HG03520 (cell line): ENCODE measurements around the gene MYOC.

Experiments
- ATAC-seq: cut with Tn5 transposase; IDR thresholded peaks from one replicate; pipeline ENCODE4 v1.9.1; 2021; ENCODE audit warnings: mild to moderate bottlenecking, moderate library complexity; ENCODE audit not compliant: unreplicated experiment

The MYOC gene

GRCh38 chr1:171654201-171654941, 1.9 kb upstream of the MYOC start:
- ATAC-seq, result no peak

- ATAC-seq, result no peak
Observed at GRCh38 chr1:171653796-171654195, 1.3 kb upstream of the MYOC start.

GRCh38 chr1:171646249-171646560, 6.3 kb downstream of the MYOC start:
- ATAC-seq, result no peak

- no peak for ATAC-seq
Observed at GRCh38 chr1:171645553-171646248, 6.8 kb downstream of the MYOC start.

GRCh38 chr1:171644805-171645483, 7.5 kb downstream of the MYOC start:
- ATAC-seq, result peak; percentile 59

- ATAC-seq, result no peak
Observed at GRCh38 chr1:171643156-171643555, 9.3 kb downstream of the MYOC start.

- no peak for ATAC-seq
Observed at GRCh38 chr1:171642197-171642596, 10.3 kb downstream of the MYOC start.

- ATAC-seq, result no peak
Observed at GRCh38 chr1:171641076-171641864, 11.2 kb downstream of the MYOC start.

- no peak for ATAC-seq
Observed at GRCh38 chr1:171640225-171640624, 12.3 kb downstream of the MYOC start.

GRCh38 chr1:171637928-171638576, 14.4 kb downstream of the MYOC start:
- no peak for ATAC-seq

GRCh38 chr1:171636141-171636540, 16.3 kb downstream of the MYOC start:
- ATAC-seq, result no peak

- ATAC-seq, result no peak
Observed at GRCh38 chr1:171635661-171636060, 16.8 kb downstream of the MYOC start.

GRCh38 chr1:171628225-171628624, 24.3 kb downstream of the MYOC start:
- ATAC-seq, result no peak

GRCh38 chr1:171627020-171627419, 25.5 kb downstream of the MYOC start:
- no peak for ATAC-seq

- ATAC-seq, result no peak
Observed at GRCh38 chr1:171625225-171625624, 27.3 kb downstream of the MYOC start.

GRCh38 chr1:171623651-171624331, 28.7 kb downstream of the MYOC start:
- ATAC-seq, result no peak

- ATAC-seq, result no peak
Observed at GRCh38 chr1:171622152-171622462, 30.4 kb downstream of the MYOC start, which contains the start of gene MYOCOS. TSS of gene MYOCOS (plus strand) at chr1:171622243. CDS start at chr1:171623884, 1,641 bp downstream.

- no peak for ATAC-seq
Observed at GRCh38 chr1:171616586-171616985, 35.9 kb downstream of the MYOC start.

- ATAC-seq, result peak; percentile 32
Observed at GRCh38 chr1:171615122-171615906, 37.2 kb downstream of the MYOC start.
